ENCODE measurements around the gene RPL38. TPM values are rescaled to one million over a fixed set of nuclear protein-coding genes. Genes with fewer than 3 reads are reported as not detected.

Gene RPL38
- total RNA-seq, 2 experiments from 2014 or later = 1,460 to 1,580 TPM

GRCh38 chr17:74165797-74166365 lies 37.6 kb upstream of the RPL38 start:
- POLR2A ChIA-PET = no interaction called here
- peaks cover 8% of the 10 kb centered on the region for H3K27me3 Mint-ChIP-seq
- H3K4me1 Mint-ChIP-seq (ENCODE audit: low read depth) = peaks cover 5% of the 10 kb centered on the region
- no peaks in the 10 kb centered on the region for H3K9me3 Mint-ChIP-seq
- no peaks in the 10 kb centered on the region for H3K36me3 Mint-ChIP-seq
- CTCF ChIA-PET = no interaction called here
- H3K27ac Mint-ChIP-seq = no peak overlapping the region
- no peak overlapping the region for H3K4me3 Mint-ChIP-seq
- intact Hi-C loops (cut with micrococcal nuclease) = no loop called here
- DNase-seq = no peak

- CTCF ChIA-PET = no interaction called here
- H3K4me1 Mint-ChIP-seq (ENCODE audit: low read depth) = peaks cover 3% of the 10 kb centered on the region
- no peaks in the 10 kb centered on the region for H3K9me3 Mint-ChIP-seq
- intact Hi-C loops (cut with micrococcal nuclease) = loop anchor here (10.0 kb wide), 1 partner anchor 76 kb away; no protein-coding TSS in a partner anchor
- H3K36me3 Mint-ChIP-seq = no peaks in the 10 kb centered on the region
- H3K27ac Mint-ChIP-seq = no peak overlapping the region
- peaks cover 22% of the 10 kb centered on the region for H3K27me3 Mint-ChIP-seq
- no peak overlapping the region for H3K4me3 Mint-ChIP-seq
- POLR2A ChIA-PET = no interaction called here
- no peak for DNase-seq
Observed at GRCh38 chr17:74170924-74171323, 32.6 kb upstream of the RPL38 start.

DNA sequence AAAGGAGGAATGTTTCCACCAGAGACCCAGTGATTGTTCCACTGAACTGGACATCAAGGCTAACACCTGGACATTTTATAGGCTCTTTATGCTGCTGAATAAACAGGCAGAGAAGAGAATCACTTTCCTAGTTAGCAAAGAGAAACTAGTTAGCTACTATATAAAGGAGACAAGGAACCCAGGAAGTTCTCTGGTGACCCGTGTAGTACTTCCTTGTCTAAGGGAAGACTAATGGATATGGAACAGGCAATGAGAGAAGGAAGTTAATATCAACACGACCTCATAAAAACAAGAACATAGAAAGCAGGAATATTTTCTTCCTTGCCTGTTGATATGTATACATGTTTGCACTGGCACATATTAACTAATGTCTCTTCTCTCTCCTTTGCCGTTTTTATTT lies 30.8 kb upstream of the RPL38 start:
- ChIA-PET CTCF (no interaction called here), POLR2A (no interaction called here)
- no peak for DNase-seq
- Mint-ChIP-seq H3K9me3 (no peaks in the 10 kb centered on the region), H3K27ac (no peak overlapping the region), H3K4me1 (ENCODE audit: low read depth) (no peaks in the 10 kb centered on the region), H3K4me3 (no peak overlapping the region), H3K27me3 (peaks cover 30% of the 10 kb centered on the region), H3K36me3 (no peaks in the 10 kb centered on the region)
- intact Hi-C loops (cut with micrococcal nuclease) = loop anchor here (10.0 kb wide), 1 partner anchor 78 kb away; no protein-coding TSS in a partner anchor

DNA sequence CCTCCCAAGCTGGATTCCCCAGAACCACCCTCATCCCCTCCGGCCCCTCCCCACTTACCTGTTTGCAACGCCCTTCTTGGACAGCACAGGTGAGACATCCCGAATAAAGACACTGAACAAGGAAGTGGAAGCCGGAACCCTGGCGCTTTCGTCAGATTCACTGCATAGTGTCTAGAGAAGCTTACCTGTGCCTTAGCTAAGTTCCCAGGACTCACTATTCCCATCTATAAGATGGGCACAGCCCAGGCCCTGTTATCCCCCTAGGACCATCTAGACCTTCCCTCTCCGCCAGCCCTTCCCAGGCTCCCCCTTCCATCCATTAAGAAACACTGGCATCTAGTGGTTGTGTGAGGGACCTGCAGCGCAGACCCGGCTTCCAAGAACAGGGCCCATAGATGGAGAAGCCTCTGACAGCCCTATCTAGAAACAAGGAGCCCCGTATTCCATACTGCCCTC lies 26.9 kb upstream of the RPL38 start:
- ChIA-PET POLR2A (no interaction called here), CTCF (interaction anchor here (1.0 to 2.3 kb wide), 2 partner anchors 23 to 747 kb away, joined by 6 to 16 read pairs; no protein-coding TSS in a partner anchor)
- intact Hi-C loops (cut with micrococcal nuclease) = loop anchor here (5.0 to 10.0 kb wide), 2 partner anchors 82 to 749 kb away; no protein-coding TSS in a partner anchor
- H3K9me3 Mint-ChIP-seq = no peaks in the 10 kb centered on the region
- no peaks in the 10 kb centered on the region for H3K36me3 Mint-ChIP-seq
- H3K27ac Mint-ChIP-seq = no peak overlapping the region
- peaks cover 31% of the 10 kb centered on the region for H3K27me3 Mint-ChIP-seq
- H3K4me1 Mint-ChIP-seq (ENCODE audit: low read depth) = no peaks in the 10 kb centered on the region
- DNase-seq = peak; percentile 66
- H3K4me3 Mint-ChIP-seq = no peak overlapping the region

DNA sequence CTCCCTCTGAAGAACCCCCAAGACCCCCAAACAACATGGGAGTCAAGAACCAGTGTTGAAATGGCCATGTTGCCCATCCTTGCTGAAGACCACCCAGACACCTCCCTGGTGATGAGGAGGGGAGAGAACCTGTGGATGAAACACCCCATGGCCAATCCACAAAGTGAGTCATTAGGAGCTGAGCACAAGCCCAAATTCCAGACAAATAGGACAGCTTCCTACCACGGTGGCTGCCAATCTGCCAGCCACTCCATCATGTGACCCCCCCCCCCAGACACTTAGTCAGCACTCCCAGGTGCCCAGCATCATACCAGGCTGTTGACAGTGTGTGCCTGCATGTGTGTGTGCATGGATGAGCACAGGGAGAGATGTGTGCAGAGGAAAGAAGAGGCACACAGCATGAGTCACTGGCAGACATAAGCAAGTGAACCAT lies 26.4 kb upstream of the RPL38 start:
- no peaks in the 10 kb centered on the region for H3K4me1 Mint-ChIP-seq (ENCODE audit: low read depth)
- no peaks in the 10 kb centered on the region for H3K36me3 Mint-ChIP-seq
- no peak overlapping the region for H3K4me3 Mint-ChIP-seq
- no peaks in the 10 kb centered on the region for H3K9me3 Mint-ChIP-seq
- intact Hi-C loops (cut with micrococcal nuclease) = loop anchor here (5.0 to 10.0 kb wide), 2 partner anchors 82 to 750 kb away; no protein-coding TSS in a partner anchor
- ChIA-PET POLR2A (no interaction called here), CTCF (interaction anchor here (1.3 to 2.3 kb wide), 2 partner anchors 87 to 748 kb away, joined by 3 to 16 read pairs; no protein-coding TSS in a partner anchor)
- H3K27ac Mint-ChIP-seq = no peak overlapping the region
- no peak for DNase-seq
- H3K27me3 Mint-ChIP-seq = peaks cover 32% of the 10 kb centered on the region

GRCh38 chr17:74179576-74179975 lies 23.9 kb upstream of the RPL38 start:
- Mint-ChIP-seq H3K4me1 (ENCODE audit: low read depth) (no peaks in the 10 kb centered on the region), H3K9me3 (no peaks in the 10 kb centered on the region), H3K27ac (no peak overlapping the region), H3K36me3 (no peaks in the 10 kb centered on the region), H3K27me3 (peaks cover 38% of the 10 kb centered on the region), H3K4me3 (no peak overlapping the region)
- no peak for DNase-seq
- POLR2A ChIA-PET = no interaction called here
- intact Hi-C loops (cut with micrococcal nuclease) = loop anchor here (5.0 to 10.0 kb wide), 2 partner anchors 85 to 752 kb away; no protein-coding TSS in a partner anchor
- CTCF ChIA-PET = interaction anchor here (2.9 kb wide), 1 partner anchor 21 kb away, joined by 14 read pairs; no protein-coding TSS in a partner anchor

DNA sequence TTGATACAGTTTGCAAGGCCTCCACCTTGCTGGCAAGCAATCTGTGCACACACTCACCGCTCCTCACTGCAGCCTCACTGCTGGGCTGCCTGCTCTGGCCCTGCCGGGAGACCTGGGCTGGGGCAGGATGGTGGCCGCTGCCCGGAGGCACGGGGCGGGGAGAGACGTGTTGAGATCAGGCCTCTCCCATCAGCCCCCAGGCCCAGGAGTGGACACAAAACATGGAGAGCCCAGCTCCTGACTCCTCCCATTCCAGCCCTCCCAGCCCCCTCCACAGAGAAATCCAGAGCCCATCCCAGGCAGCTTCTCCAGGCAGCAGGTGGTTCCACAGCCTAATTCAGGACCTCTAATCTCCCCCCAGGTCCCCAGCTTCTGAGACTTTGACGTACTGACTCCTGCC lies 23.1 kb upstream of the RPL38 start:
- H3K9me3 Mint-ChIP-seq = no peaks in the 10 kb centered on the region
- H3K4me3 Mint-ChIP-seq = no peak overlapping the region
- intact Hi-C loops (cut with micrococcal nuclease) = no loop called here
- ChIA-PET CTCF (interaction anchor here (2.9 kb wide), 1 partner anchor 20 kb away, joined by 14 read pairs; no protein-coding TSS in a partner anchor), POLR2A (no interaction called here)
- no peak overlapping the region for H3K27ac Mint-ChIP-seq
- H3K4me1 Mint-ChIP-seq (ENCODE audit: low read depth) = no peaks in the 10 kb centered on the region
- no peak for DNase-seq
- H3K36me3 Mint-ChIP-seq = no peaks in the 10 kb centered on the region
- peaks cover 32% of the 10 kb centered on the region for H3K27me3 Mint-ChIP-seq

- H3K27me3 Mint-ChIP-seq = peaks cover 27% of the 10 kb centered on the region
- no peak overlapping the region for H3K27ac Mint-ChIP-seq
- ChIA-PET CTCF (interaction anchor here (1.1 to 2.9 kb wide), 2 partner anchors 19 to 91 kb away, joined by 4 to 14 read pairs; no protein-coding TSS in a partner anchor), POLR2A (no interaction called here)
- H3K9me3 Mint-ChIP-seq = no peaks in the 10 kb centered on the region
- no peak for DNase-seq
- H3K36me3 Mint-ChIP-seq = no peaks in the 10 kb centered on the region
- H3K4me3 Mint-ChIP-seq = no peak overlapping the region
- H3K4me1 Mint-ChIP-seq (ENCODE audit: low read depth) = no peaks in the 10 kb centered on the region
- intact Hi-C loops (cut with micrococcal nuclease) = no loop called here
Observed at GRCh38 chr17:74181341-74181740, 22.1 kb upstream of the RPL38 start.

DNA sequence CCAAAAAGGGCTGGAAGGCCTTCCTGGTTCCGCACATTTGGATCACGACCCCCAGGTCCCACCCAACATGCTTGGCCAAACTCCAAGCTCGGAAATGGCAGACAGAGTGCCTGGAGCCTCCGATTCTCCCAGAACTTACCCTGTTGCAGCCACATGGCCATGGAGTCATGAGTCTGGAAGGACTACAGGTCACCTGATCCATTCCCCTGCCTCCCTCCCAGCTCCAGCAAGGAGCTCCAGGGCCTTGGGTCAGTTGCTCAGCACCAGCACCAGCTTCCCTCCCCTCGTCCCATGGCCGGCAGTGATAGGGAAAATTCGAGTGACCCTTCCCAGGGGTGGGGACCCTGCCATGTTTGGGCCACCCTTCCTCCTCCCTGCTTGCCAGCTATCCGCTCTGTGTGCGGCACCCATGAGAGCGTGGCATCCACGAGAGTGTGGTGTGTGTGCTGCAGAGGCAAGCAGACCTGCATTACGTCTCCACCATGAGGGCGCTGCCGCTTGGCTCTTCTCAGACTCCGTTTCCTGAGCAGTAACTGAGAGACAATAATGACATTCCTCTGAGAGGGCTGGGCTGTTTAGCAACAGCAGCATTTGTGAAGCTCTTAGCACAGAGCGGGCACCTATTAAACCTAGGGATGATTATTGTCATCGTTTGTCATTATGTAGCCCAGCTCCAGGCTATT lies 21.3 kb upstream of the RPL38 start:
- POLR2A ChIA-PET = no interaction called here
- Mint-ChIP-seq H3K4me1 (ENCODE audit: low read depth) (no peaks in the 10 kb centered on the region), H3K27ac (no peak overlapping the region), H3K9me3 (no peaks in the 10 kb centered on the region), H3K36me3 (no peaks in the 10 kb centered on the region), H3K4me3 (no peak overlapping the region), H3K27me3 (peaks cover 19% of the 10 kb centered on the region)
- DNase-seq = no peak
- intact Hi-C loops (cut with micrococcal nuclease) = no loop called here
- CTCF ChIA-PET = interaction anchor here (1.1 to 3.0 kb wide), 2 partner anchors 19 to 92 kb away, joined by 4 to 13 read pairs; no protein-coding TSS in a partner anchor

GRCh38 chr17:74183411-74183810 lies 20.1 kb upstream of the RPL38 start:
- Mint-ChIP-seq H3K9me3 (no peaks in the 10 kb centered on the region), H3K27me3 (peaks cover 16% of the 10 kb centered on the region), H3K27ac (no peak overlapping the region), H3K4me1 (ENCODE audit: low read depth) (no peaks in the 10 kb centered on the region), H3K4me3 (no peak overlapping the region), H3K36me3 (no peaks in the 10 kb centered on the region)
- no peak for DNase-seq
- intact Hi-C loops (cut with micrococcal nuclease) = no loop called here
- ChIA-PET CTCF (interaction anchor here (3.0 kb wide), 1 partner anchor 17 kb away, joined by 13 read pairs; no protein-coding TSS in a partner anchor), POLR2A (no interaction called here)

GRCh38 chr17:74185571-74186185 lies 17.8 kb upstream of the RPL38 start:
- Mint-ChIP-seq H3K27me3 (peaks cover 11% of the 10 kb centered on the region), H3K9me3 (no peaks in the 10 kb centered on the region), H3K4me3 (no peak overlapping the region), H3K4me1 (ENCODE audit: low read depth) (no peaks in the 10 kb centered on the region), H3K36me3 (no peaks in the 10 kb centered on the region), H3K27ac (no peak overlapping the region)
- ChIA-PET CTCF (interaction anchor here (3.0 kb wide), 1 partner anchor 15 kb away, joined by 13 read pairs; no protein-coding TSS in a partner anchor), POLR2A (no interaction called here)
- DNase-seq = no peak
- intact Hi-C loops (cut with micrococcal nuclease) = no loop called here

DNA sequence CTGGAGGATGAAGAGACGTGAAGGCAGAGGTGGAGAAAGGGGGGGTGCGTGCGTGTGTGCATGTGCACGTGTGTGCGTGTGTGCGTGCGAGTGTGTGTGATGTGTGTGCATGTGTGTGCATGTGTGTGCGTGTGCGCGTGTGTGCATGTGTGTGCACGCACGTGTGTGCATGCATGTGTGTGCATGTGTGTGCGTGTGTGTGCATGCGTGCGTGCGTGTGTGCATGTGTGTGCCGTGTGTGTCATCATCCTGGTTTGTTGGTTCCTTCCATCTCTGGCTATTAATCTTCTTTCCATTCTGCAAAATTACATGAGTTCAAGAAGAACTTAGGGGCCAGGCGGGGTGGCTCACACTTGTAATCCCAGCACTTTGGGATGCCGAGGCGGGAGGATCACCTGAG lies 17.0 kb upstream of the RPL38 start:
- CTCF ChIA-PET = no interaction called here
- Mint-ChIP-seq H3K4me1 (ENCODE audit: low read depth) (no peaks in the 10 kb centered on the region), H3K36me3 (no peaks in the 10 kb centered on the region), H3K27me3 (peaks cover 11% of the 10 kb centered on the region), H3K4me3 (no peak overlapping the region), H3K27ac (no peak overlapping the region), H3K9me3 (no peaks in the 10 kb centered on the region)
- POLR2A ChIA-PET = no interaction called here
- intact Hi-C loops (cut with micrococcal nuclease) = no loop called here
- DNase-seq = no peak

Data from activated CD4-positive, alpha-beta memory T cell treated with anti-CD3 and anti-CD28 coated beads for 36 hours (primary cell).